Measurements from ENCODE around the gene GRAP. TPM values are rescaled to one million over a fixed set of nuclear protein-coding genes. Genes with fewer than 3 reads are reported as not detected.

GRAP gene
- total RNA-seq, 1 experiment from 2014 or later, result 0.55 TPM

GRCh38 chr17:18977646-18978045 lies 69.1 kb downstream of the GRAP start:
- Histone ChIP-seq H4K8ac (replicated peaks; ENCODE audit: insufficient read length, low read depth, low read length) (no peak overlapping the region), H2BK12ac (ENCODE audit: insufficient read length, low read depth, low read length) (no peak overlapping the region), H3K23me2 (ENCODE audit: insufficient read length, low read depth, low read length, poor library complexity, severe bottlenecking) (no peaks in the 10 kb centered on the region), H3K27ac (ENCODE audit: insufficient read length, low read depth, low read length) (no peak overlapping the region), H2AK5ac (ENCODE audit: insufficient read length, low read length) (no peak overlapping the region), H3K4me1 (ENCODE audit: insufficient read depth, low read length) (no peaks in the 10 kb centered on the region), H4K20me1 (ENCODE audit: control insufficient read depth, insufficient read depth, insufficient read length) (no peaks in the 10 kb centered on the region), H3K14ac (ENCODE audit: insufficient read depth, low read length) (no peak overlapping the region), H3K18ac (ENCODE audit: insufficient read length, low read depth, low read length) (no peak overlapping the region), H2BK15ac (ENCODE audit: low read depth, low read length) (no peak overlapping the region), H3K56ac (ENCODE audit: insufficient read length, low read depth, low read length) (no peak overlapping the region), H2BK5ac (ENCODE audit: insufficient read length, low read length) (no peak overlapping the region), H3K23ac (ENCODE audit: insufficient read length, low read depth, low read length) (no peak overlapping the region), H2BK120ac (ENCODE audit: low read depth, low read length, poor library complexity, severe bottlenecking) (no peak overlapping the region), H3K9me3 (ENCODE audit: control insufficient read depth, low read depth, low read length) (no peaks in the 10 kb centered on the region), H3K27me3 (ENCODE audit: insufficient read depth, low read length) (no peaks in the 10 kb centered on the region), H4K5ac (ENCODE audit: insufficient read length, low read depth, low read length) (no peak overlapping the region), H4K91ac (ENCODE audit: insufficient read length, low read depth, low read length) (no peak overlapping the region), H3K4me2 (ENCODE audit: insufficient read depth, insufficient read length, low read length) (no peak overlapping the region), H2BK20ac (ENCODE audit: low read depth, low read length, poor library complexity, severe bottlenecking) (no peak overlapping the region), H3K79me1 (ENCODE audit: insufficient read depth, low read depth, low read length, poor library complexity, severe bottlenecking) (no peaks in the 10 kb centered on the region), H3K79me2 (ENCODE audit: insufficient read depth, low read length) (no peaks in the 10 kb centered on the region), H3K4ac (ENCODE audit: low read depth, low read length) (no peak overlapping the region), H3K9ac (ENCODE audit: extremely low read depth, insufficient read length, low read length) (no peak overlapping the region), H2AFZ (ENCODE audit: low read length) (no peak overlapping the region), H3T11ph (ENCODE audit: low read length) (no peak overlapping the region)
- no CpG with 5 or more reads among the region's 19 CpGs for WGBS (ENCODE audit: extremely low coverage, insufficient read length, low lambda C conversion rate)
- Mint-ChIP-seq H3K27ac (no peak overlapping the region), H3K4me3 (no peak overlapping the region), H3K27me3 (ENCODE audit: low read depth) (no peaks in the 10 kb centered on the region), H3K9me3 (no peaks in the 10 kb centered on the region), H3K36me3 (ENCODE audit: insufficient read depth in 1 of 3, low read depth in 3 of 3) (peaks cover 24 to 52% (median 43%) of the 10 kb centered on the region in 3 experiments; a peak in 6 of 7 replicates), H3K4me1 (peaks cover 9 to 11% of the 10 kb centered on the region in 2 experiments)
- DNase-seq, result no peak
- no peak for TF ChIP-seq CTCF (conservative IDR thresholded peaks at IDR 0.05)

Measured in H9 (cell line).